Measurements from ENCODE around the gene DACH1. TPM values are rescaled to one million over a fixed set of nuclear protein-coding genes. Genes with fewer than 3 reads are reported as not detected.

The DACH1 gene
- total and polyA plus RNA-seq, 2 of the 8 experiments (the other 6 are each of a cell fraction or from before 2014, with no cell fraction given): 0.12 to 0.67 TPM

GRCh38 chr13:71871844-71872243 is 4.8 kb upstream of the DACH1 start:
- WGBS, 2 experiments (ENCODE audit: extremely low coverage in 1 of 2, insufficient coverage in 1 of 2, insufficient read length in 1 of 2, insufficient replicate concordance in 2 of 2, low coverage in 1 of 2, low lambda C conversion rate in 2 of 2, missing lambda C conversion rate in 1 of 2): 92% methylated on average over 1 of the region's 1 CpG; no CpG with 5 or more reads in 1 of the 2 experiments
- H2AFZ ChIP-seq (ENCODE audit: low read length): no peak overlapping the region
- H4K20me1 ChIP-seq (replicated peaks in 1 of 2; ENCODE audit: control insufficient read depth in 1 of 2, insufficient read depth in 2 of 2, low read length in 2 of 2): no peaks in the 10 kb centered on the region
- no peak overlapping the region for H3K9ac ChIP-seq (replicated peaks in 1 of 4; ENCODE audit: extremely low read depth in 1 of 4, low read depth in 3 of 4, low read length in 3 of 4)
- H3K4ac ChIP-seq (replicated peaks; ENCODE audit: insufficient read length, low read depth, low read length): no peak overlapping the region
- H3K14ac ChIP-seq (ENCODE audit: insufficient read length): no peak overlapping the region
- no peak for FAIRE-seq
- H3K23me2 ChIP-seq (ENCODE audit: low read depth, low read length): peaks cover 5% of the 10 kb centered on the region; the same call in 1 of the 2 replicates
- H3K23ac ChIP-seq (ENCODE audit: insufficient read length): no peak overlapping the region
- no peak overlapping the region for H3K56ac ChIP-seq (replicated peaks; ENCODE audit: insufficient read length, low read depth, low read length)
- no peak for DNase-seq (ENCODE audit: low read depth in 1 of 2, low spot score in 2 of 2)
- POLR2A ChIA-PET (ENCODE audit: partially characterized antibody): no interaction called here
- no peak overlapping the region for H2BK20ac ChIP-seq (ENCODE audit: low read length)
- TF ChIP-seq SIRT6 (IDR thresholded peaks at IDR 0.05; ENCODE audit: low read length): no peak
- H2BK15ac ChIP-seq (ENCODE audit: low read length): no peak overlapping the region
- H4K8ac ChIP-seq (ENCODE audit: extremely low read depth, insufficient read depth, low read length): no peak overlapping the region
- no peaks in the 10 kb centered on the region for H3K9me3 ChIP-seq (ENCODE audit: insufficient read depth in 2 of 2, low read depth in 1 of 2, low read length in 1 of 2)
- H2BK12ac ChIP-seq (ENCODE audit: low read depth, low read length): no peak overlapping the region
- no peak overlapping the region for H2BK120ac ChIP-seq (replicated peaks; ENCODE audit: low read depth, low read length)
- H3K18ac ChIP-seq (ENCODE audit: extremely low read depth, low read length): no peak overlapping the region
- H3K79me2 ChIP-seq (ENCODE audit: control insufficient read depth in 1 of 2, insufficient read depth in 2 of 2, low read length in 2 of 2): no peaks in the 10 kb centered on the region
- peaks cover 3 to 27% (median 21%) of the 10 kb centered on the region in 4 experiments for H3K27me3 ChIP-seq (replicated peaks in 1 of 4; ENCODE audit: control insufficient read depth in 3 of 4, extremely low read depth in 1 of 4, insufficient read depth in 3 of 4, low read length in 3 of 4)
- H3K36me3 ChIP-seq (ENCODE audit: control insufficient read depth in 2 of 4, insufficient read depth in 4 of 4, low read length in 3 of 4): no peaks in the 10 kb centered on the region
- H3K4me1 ChIP-seq (replicated peaks in 1 of 4; ENCODE audit: control insufficient read depth in 3 of 4, insufficient read depth in 4 of 4, low read length in 3 of 4): peaks cover 0 to 5% (median 3%) of the 10 kb centered on the region in 4 experiments; a peak in 5 of 7 replicates
- no peak overlapping the region for H3K4me2 ChIP-seq (ENCODE audit: insufficient read depth in 1 of 2, low read depth in 2 of 2, low read length in 2 of 2)
- CTCF ChIA-PET (ENCODE audit: partially characterized antibody): no interaction called here
- H2AK5ac ChIP-seq (ENCODE audit: low read depth, low read length): no peak overlapping the region
- H2BK5ac ChIP-seq (ENCODE audit: low read depth, low read length): no peak overlapping the region
- no peak overlapping the region for H4K91ac ChIP-seq (replicated peaks; ENCODE audit: insufficient read length, low read length)
- H4K5ac ChIP-seq (ENCODE audit: insufficient read length, low read depth, low read length): no peak overlapping the region
- H3K4me3 ChIP-seq (ENCODE audit: extremely low read depth in 1 of 4, insufficient read depth in 2 of 4, low read depth in 3 of 4, low read length in 4 of 4): no peak overlapping the region
- no peak overlapping the region for H3K27ac ChIP-seq (ENCODE audit: low read depth, low read length)
- no peaks in the 10 kb centered on the region for H3K79me1 ChIP-seq (ENCODE audit: low read depth, low read length)

Measured in H1 (cell line).